A549 (cell line): ENCODE results near the gene AUTS2.

Experiments
- CEBPB ChIP-seq, 2 experiments: fragments of >200 bp in 1 of 2; sonication (Bioruptor Twin) in 1 of 2; formaldehyde crosslinking in 1 of 2; IDR thresholded peaks; 2 replicates each; pipeline ENCODE4 v1.6.1; 2012 to 2016
- CTCF ChIP-seq: fragments of >200 bp; sonication (Bioruptor Twin); formaldehyde crosslinking; IDR thresholded peaks from 3 replicates; pipeline ENCODE4 v1.5.1; 2016
- EP300 ChIP-seq, 2 experiments: fragments of >200 bp; sonication (Bioruptor Twin); formaldehyde crosslinking; IDR thresholded peaks; 2 replicates in 1 of 2; 3 replicates in 1 of 2; pipeline ENCODE4 v1.6.1; 2016 to 2017
- HDAC2 ChIP-seq: fragments of 200-600 bp; sonication (generic); IDR thresholded peaks from 2 replicates; pipeline ENCODE4 v1.6.1; 2016
- JUN ChIP-seq, 2 experiments: fragments of >200 bp; sonication (Bioruptor Twin); formaldehyde crosslinking; IDR thresholded peaks; 2 replicates in 1 of 2; 3 replicates in 1 of 2; pipeline ENCODE4 v1.6.1; 2016 to 2017
- MAX ChIP-seq: IDR thresholded peaks from 2 replicates; pipeline ENCODE4 v1.6.1; 2012
- POLR2A ChIP-seq: IDR thresholded peaks from 2 replicates; pipeline ENCODE4 v1.6.1; 2012; ENCODE audit warnings: mild to moderate bottlenecking, low read length
- TF ChIP-seq, protein P1 (sequence below): fragments of 200-600 bp; sonication (generic); IDR thresholded peaks from 2 replicates; pipeline ENCODE4 v1.6.1; 2016; ENCODE audit warnings: antibody characterized with exemption, mild to moderate bottlenecking, moderate library complexity

- no peak for TF ChIP-seq HDAC2
- no peak for TF ChIP-seq CEBPB (IDR thresholded peaks at IDR 0.05)
- no peak for TF ChIP-seq CTCF
- no peak for TF ChIP-seq EP300 (IDR thresholded peaks at IDR 0.05)
- TF ChIP-seq POLR2A, result no peak
- TF ChIP-seq MAX, result no peak
- no peak for TF ChIP-seq JUN (IDR thresholded peaks at IDR 0.05)
- TF ChIP-seq, protein P1, sequence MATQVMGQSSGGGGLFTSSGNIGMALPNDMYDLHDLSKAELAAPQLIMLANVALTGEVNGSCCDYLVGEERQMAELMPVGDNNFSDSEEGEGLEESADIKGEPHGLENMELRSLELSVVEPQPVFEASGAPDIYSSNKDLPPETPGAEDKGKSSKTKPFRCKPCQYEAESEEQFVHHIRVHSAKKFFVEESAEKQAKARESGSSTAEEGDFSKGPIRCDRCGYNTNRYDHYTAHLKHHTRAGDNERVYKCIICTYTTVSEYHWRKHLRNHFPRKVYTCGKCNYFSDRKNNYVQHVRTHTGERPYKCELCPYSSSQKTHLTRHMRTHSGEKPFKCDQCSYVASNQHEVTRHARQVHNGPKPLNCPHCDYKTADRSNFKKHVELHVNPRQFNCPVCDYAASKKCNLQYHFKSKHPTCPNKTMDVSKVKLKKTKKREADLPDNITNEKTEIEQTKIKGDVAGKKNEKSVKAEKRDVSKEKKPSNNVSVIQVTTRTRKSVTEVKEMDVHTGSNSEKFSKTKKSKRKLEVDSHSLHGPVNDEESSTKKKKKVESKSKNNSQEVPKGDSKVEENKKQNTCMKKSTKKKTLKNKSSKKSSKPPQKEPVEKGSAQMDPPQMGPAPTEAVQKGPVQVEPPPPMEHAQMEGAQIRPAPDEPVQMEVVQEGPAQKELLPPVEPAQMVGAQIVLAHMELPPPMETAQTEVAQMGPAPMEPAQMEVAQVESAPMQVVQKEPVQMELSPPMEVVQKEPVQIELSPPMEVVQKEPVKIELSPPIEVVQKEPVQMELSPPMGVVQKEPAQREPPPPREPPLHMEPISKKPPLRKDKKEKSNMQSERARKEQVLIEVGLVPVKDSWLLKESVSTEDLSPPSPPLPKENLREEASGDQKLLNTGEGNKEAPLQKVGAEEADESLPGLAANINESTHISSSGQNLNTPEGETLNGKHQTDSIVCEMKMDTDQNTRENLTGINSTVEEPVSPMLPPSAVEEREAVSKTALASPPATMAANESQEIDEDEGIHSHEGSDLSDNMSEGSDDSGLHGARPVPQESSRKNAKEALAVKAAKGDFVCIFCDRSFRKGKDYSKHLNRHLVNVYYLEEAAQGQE, result no peak
These were observed 642.6 kb downstream of the AUTS2 start for GRCh38 chr7:70240873-70241272.
